ENCODE results near the gene KMT2A. TPM values are rescaled to one million over a fixed set of nuclear protein-coding genes. Genes with fewer than 3 reads are reported as not detected.

The KMT2A gene
- total and polyA plus RNA-seq, 2 experiments from 2014 or later, result 34.3 to 72.2 TPM

DNA sequence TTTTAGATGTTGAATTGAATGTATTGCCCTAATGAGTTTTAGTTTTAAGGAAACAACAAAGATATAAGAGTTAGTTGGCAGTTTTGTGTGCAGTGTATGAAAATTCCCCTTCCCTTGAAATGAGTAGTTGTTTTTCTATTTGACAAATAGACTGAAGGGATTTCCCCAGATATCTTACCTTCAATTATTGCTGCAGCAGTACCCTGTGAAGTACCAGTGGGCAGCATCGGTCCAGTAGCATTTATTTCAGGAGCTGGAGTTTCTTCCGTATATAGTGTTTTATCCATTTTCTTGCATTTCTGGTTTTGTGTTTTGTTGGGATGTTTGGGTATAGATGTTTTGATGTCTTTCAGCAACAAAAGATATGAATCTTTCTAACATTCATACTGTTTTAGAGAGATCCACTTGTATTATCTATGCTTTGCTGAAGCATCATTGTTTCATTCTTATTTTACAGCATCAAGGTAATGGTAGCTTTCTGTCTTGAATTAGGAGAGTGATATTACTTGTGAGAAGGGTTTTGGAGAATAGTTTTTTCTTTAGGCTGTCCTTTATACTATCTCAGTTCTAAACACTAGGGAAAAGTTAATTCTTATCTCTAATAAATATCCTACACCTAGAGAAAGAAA is 7.4 kb downstream of the KMT2A start:
- peaks cover 3% of the 10 kb centered on the region for H3K27me3 Mint-ChIP-seq (ENCODE audit: insufficient read depth, low read depth, poor library complexity)
- DNase-seq (ENCODE audit: low spot score) (no peak), ATAC-seq (no peak)
- peak overlapping the region; percentile 3; the same call in 1 of the 2 replicates for H3K27ac Mint-ChIP-seq
- Histone ChIP-seq H3K36me3 (ENCODE audit: insufficient read depth) (peaks cover 4% of the 10 kb centered on the region; the same call in 1 of the 2 replicates), H3F3A (replicated peaks; ENCODE audit: low read depth) (no peaks in the 10 kb centered on the region), H3K79me2 (replicated peaks; ENCODE audit: insufficient read depth) (peaks cover 100% of the 10 kb centered on the region), H3K4me2 (no peak overlapping the region), H2AFZ (no peak overlapping the region), H3K27me3 (ENCODE audit: insufficient read depth) (no peaks in the 10 kb centered on the region), H3K4me1 (ENCODE audit: insufficient read depth) (peaks cover 38% of the 10 kb centered on the region), H3K27ac (ENCODE audit: low read depth) (no peak overlapping the region), H3K9me2 (ENCODE audit: insufficient read depth) (no peaks in the 10 kb centered on the region), H3K4me3 (no peak overlapping the region), H4K20me1 (replicated peaks; ENCODE audit: insufficient read depth) (peaks cover 83% of the 10 kb centered on the region)
- H3K9me3 Mint-ChIP-seq, result no peaks in the 10 kb centered on the region; the same call in 2 of the 3 replicates
- H3K4me3 Mint-ChIP-seq, result no peak overlapping the region
- TF ChIP-seq, protein P1, sequence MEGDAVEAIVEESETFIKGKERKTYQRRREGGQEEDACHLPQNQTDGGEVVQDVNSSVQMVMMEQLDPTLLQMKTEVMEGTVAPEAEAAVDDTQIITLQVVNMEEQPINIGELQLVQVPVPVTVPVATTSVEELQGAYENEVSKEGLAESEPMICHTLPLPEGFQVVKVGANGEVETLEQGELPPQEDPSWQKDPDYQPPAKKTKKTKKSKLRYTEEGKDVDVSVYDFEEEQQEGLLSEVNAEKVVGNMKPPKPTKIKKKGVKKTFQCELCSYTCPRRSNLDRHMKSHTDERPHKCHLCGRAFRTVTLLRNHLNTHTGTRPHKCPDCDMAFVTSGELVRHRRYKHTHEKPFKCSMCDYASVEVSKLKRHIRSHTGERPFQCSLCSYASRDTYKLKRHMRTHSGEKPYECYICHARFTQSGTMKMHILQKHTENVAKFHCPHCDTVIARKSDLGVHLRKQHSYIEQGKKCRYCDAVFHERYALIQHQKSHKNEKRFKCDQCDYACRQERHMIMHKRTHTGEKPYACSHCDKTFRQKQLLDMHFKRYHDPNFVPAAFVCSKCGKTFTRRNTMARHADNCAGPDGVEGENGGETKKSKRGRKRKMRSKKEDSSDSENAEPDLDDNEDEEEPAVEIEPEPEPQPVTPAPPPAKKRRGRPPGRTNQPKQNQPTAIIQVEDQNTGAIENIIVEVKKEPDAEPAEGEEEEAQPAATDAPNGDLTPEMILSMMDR (conservative IDR thresholded peaks at IDR 0.05; ENCODE audit: low read depth in 2 of 2), result no peak
- TF ChIP-seq CREB1 (CRISPR knock-in tag; IDR thresholded peaks at IDR 0.05; ENCODE audit: low read depth) (no peak), ZNF114 (CRISPR knock-in tag; IDR thresholded peaks at IDR 0.05) (no peak), JUNB (IDR thresholded peaks at IDR 0.05; ENCODE audit: unreplicated experiment) (no peak), EZH2 (IDR thresholded peaks at IDR 0.05; ENCODE audit: low read depth, unreplicated experiment) (no peak), ZNF331 (CRISPR knock-in tag; IDR thresholded peaks at IDR 0.05; ENCODE audit: low read depth) (no peak), STAT1 (IDR thresholded peaks at IDR 0.05; ENCODE audit: unreplicated experiment) (no peak), NANOG (IDR thresholded peaks at IDR 0.05; ENCODE audit: borderline replicate concordance) (no peak), POLR2AphosphoS5 (IDR thresholded peaks at IDR 0.05; ENCODE audit: low read depth) (no peak), EZH2phosphoT487 (IDR thresholded peaks at IDR 0.05; ENCODE audit: unreplicated experiment) (no peak)
- TF ChIP-seq, protein P2, sequence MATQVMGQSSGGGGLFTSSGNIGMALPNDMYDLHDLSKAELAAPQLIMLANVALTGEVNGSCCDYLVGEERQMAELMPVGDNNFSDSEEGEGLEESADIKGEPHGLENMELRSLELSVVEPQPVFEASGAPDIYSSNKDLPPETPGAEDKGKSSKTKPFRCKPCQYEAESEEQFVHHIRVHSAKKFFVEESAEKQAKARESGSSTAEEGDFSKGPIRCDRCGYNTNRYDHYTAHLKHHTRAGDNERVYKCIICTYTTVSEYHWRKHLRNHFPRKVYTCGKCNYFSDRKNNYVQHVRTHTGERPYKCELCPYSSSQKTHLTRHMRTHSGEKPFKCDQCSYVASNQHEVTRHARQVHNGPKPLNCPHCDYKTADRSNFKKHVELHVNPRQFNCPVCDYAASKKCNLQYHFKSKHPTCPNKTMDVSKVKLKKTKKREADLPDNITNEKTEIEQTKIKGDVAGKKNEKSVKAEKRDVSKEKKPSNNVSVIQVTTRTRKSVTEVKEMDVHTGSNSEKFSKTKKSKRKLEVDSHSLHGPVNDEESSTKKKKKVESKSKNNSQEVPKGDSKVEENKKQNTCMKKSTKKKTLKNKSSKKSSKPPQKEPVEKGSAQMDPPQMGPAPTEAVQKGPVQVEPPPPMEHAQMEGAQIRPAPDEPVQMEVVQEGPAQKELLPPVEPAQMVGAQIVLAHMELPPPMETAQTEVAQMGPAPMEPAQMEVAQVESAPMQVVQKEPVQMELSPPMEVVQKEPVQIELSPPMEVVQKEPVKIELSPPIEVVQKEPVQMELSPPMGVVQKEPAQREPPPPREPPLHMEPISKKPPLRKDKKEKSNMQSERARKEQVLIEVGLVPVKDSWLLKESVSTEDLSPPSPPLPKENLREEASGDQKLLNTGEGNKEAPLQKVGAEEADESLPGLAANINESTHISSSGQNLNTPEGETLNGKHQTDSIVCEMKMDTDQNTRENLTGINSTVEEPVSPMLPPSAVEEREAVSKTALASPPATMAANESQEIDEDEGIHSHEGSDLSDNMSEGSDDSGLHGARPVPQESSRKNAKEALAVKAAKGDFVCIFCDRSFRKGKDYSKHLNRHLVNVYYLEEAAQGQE (IDR thresholded peaks at IDR 0.05; ENCODE audit: unreplicated experiment), result no peak
- TF ChIP-seq, protein P3, sequence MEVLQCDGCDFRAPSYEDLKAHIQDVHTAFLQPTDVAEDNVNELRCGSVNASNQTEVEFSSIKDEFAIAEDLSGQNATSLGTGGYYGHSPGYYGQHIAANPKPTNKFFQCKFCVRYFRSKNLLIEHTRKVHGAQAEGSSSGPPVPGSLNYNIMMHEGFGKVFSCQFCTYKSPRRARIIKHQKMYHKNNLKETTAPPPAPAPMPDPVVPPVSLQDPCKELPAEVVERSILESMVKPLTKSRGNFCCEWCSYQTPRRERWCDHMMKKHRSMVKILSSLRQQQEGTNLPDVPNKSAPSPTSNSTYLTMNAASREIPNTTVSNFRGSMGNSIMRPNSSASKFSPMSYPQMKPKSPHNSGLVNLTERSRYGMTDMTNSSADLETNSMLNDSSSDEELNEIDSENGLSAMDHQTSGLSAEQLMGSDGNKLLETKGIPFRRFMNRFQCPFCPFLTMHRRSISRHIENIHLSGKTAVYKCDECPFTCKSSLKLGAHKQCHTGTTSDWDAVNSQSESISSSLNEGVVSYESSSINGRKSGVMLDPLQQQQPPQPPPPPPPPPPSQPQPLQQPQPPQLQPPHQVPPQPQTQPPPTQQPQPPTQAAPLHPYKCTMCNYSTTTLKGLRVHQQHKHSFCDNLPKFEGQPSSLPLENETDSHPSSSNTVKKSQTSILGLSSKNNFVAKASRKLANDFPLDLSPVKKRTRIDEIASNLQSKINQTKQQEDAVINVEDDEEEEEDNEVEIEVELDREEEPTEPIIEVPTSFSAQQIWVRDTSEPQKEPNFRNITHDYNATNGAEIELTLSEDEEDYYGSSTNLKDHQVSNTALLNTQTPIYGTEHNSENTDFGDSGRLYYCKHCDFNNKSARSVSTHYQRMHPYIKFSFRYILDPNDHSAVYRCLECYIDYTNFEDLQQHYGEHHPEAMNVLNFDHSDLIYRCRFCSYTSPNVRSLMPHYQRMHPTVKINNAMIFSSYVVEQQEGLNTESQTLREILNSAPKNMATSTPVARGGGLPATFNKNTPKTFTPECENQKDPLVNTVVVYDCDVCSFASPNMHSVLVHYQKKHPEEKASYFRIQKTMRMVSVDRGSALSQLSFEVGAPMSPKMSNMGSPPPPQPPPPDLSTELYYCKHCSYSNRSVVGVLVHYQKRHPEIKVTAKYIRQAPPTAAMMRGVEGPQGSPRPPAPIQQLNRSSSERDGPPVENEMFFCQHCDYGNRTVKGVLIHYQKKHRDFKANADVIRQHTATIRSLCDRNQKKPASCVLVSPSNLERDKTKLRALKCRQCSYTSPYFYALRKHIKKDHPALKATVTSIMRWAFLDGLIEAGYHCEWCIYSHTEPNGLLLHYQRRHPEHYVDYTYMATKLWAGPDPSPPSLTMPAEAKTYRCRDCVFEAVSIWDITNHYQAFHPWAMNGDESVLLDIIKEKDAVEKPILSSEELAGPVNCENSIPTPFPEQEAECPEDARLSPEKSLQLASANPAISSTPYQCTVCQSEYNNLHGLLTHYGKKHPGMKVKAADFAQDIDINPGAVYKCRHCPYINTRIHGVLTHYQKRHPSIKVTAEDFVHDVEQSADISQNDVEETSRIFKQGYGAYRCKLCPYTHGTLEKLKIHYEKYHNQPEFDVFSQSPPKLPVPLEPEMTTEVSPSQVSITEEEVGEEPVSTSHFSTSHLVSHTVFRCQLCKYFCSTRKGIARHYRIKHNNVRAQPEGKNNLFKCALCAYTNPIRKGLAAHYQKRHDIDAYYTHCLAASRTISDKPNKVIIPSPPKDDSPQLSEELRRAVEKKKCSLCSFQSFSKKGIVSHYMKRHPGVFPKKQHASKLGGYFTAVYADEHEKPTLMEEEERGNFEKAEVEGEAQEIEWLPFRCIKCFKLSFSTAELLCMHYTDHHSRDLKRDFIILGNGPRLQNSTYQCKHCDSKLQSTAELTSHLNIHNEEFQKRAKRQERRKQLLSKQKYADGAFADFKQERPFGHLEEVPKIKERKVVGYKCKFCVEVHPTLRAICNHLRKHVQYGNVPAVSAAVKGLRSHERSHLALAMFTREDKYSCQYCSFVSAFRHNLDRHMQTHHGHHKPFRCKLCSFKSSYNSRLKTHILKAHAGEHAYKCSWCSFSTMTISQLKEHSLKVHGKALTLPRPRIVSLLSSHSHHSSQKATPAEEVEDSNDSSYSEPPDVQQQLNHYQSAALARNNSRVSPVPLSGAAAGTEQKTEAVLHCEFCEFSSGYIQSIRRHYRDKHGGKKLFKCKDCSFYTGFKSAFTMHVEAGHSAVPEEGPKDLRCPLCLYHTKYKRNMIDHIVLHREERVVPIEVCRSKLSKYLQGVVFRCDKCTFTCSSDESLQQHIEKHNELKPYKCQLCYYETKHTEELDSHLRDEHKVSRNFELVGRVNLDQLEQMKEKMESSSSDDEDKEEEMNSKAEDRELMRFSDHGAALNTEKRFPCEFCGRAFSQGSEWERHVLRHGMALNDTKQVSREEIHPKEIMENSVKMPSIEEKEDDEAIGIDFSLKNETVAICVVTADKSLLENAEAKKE (CRISPR knock-in tag; IDR thresholded peaks at IDR 0.05), result no peak
- TF ChIP-seq, protein P4, sequence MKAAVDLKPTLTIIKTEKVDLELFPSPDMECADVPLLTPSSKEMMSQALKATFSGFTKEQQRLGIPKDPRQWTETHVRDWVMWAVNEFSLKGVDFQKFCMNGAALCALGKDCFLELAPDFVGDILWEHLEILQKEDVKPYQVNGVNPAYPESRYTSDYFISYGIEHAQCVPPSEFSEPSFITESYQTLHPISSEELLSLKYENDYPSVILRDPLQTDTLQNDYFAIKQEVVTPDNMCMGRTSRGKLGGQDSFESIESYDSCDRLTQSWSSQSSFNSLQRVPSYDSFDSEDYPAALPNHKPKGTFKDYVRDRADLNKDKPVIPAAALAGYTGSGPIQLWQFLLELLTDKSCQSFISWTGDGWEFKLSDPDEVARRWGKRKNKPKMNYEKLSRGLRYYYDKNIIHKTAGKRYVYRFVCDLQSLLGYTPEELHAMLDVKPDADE (IDR thresholded peaks at IDR 0.05), result no peak
- H3K4me1 Mint-ChIP-seq, result peaks cover 51% of the 10 kb centered on the region
- peaks cover 20% of the 10 kb centered on the region for H3K36me3 Mint-ChIP-seq (ENCODE audit: low read depth)
